ENCODE results near the gene CNN1. TPM values are rescaled to one million over a fixed set of nuclear protein-coding genes. Genes with fewer than 3 reads are reported as not detected.
A peak's percentile ranks its signal among the peaks of the same experiment; 100 is the strongest.

The CNN1 gene
- total and polyA plus RNA-seq, 9 of the 15 experiments (the other 6 are each of a cell fraction or from before 2014, with no cell fraction given) = 0.23 to 10.6 (median 5.2) TPM

DNA sequence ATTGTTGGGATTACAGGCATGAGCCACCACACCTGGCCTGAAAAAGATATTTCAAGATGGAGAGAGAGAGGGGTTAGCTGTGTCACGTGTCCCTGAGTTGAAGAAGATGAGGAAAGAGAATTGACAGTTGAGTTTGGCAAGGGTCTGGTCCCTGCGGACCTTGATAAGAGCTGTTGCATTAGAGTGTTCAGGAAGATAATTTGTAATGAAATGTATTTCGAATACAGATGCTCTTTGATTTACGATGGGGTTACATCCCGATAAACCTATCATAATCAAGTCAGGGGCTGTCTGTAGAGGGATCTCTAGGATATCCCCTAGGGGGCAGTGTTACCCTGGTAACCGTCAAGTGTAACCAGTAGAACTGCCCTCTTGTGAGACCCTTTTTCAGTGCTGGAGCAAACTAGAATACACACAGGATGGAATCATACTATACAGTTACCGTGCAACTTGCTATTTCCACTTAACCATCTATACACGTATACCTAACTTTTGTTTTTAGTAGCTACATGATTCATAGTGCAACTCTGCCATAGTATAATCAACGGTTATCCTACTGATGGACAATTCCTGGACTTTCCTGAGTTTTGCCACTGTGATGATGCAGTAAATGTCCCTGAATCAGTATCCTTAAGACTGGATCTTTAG is 21.9 kb downstream of the CNN1 start (continued):
- peak; percentile 89 for TF ChIP-seq FOXM1 (IDR thresholded peaks at IDR 0.05; ENCODE audit: low read depth)
- TF ChIP-seq FOXM1 (CRISPR knock-in tag; IDR thresholded peaks at IDR 0.05; ENCODE audit: low read depth) = no peak
- TF ChIP-seq ZBTB2 (IDR thresholded peaks at IDR 0.05) = peak; percentile 67; the same call in 1 of the 2 replicates
- TF ChIP-seq CC2D1A (IDR thresholded peaks at IDR 0.05) = peak; percentile 93
- TF ChIP-seq ZNF668 (CRISPR knock-in tag; IDR thresholded peaks at IDR 0.05) = no peak
- TF ChIP-seq TCF3 (CRISPR knock-in tag; IDR thresholded peaks at IDR 0.05) = peak; percentile 97
- peak; percentile 56; the same call in 1 of the 2 replicates for TF ChIP-seq CEBPG (CRISPR knock-in tag; IDR thresholded peaks at IDR 0.05)
- TF ChIP-seq CEBPG (tag; conservative IDR thresholded peaks at IDR 0.05 in 1 of 2, IDR thresholded peaks at IDR 0.05 in 1 of 2) = 0 out of 4 replicates have a peak, but pooled peaks of 1 of the 2 experiments have one; percentile 26
- no peak for TF ChIP-seq COPS2 (conservative IDR thresholded peaks at IDR 0.05)
- TF ChIP-seq ARNT (IDR thresholded peaks at IDR 0.05) = peak in 1 of 2 experiments; percentile 91; a peak in 2 of 4 replicates
- TF ChIP-seq NRF1 (conservative IDR thresholded peaks at IDR 0.05 in 1 of 2, IDR thresholded peaks at IDR 0.05 in 1 of 2) = no peak
- TF ChIP-seq BRD9 (IDR thresholded peaks at IDR 0.05; ENCODE audit: low read depth, partially characterized antibody) = peak; percentile 90
- no peak for TF ChIP-seq RBM22 (IDR thresholded peaks at IDR 0.05; ENCODE audit: low read depth, low read length, poor library complexity, severe bottlenecking)
- TF ChIP-seq TCFL5 (CRISPR knock-in tag; conservative IDR thresholded peaks at IDR 0.05) = no peak
- peak; percentile 98 for TF ChIP-seq EP300 (IDR thresholded peaks at IDR 0.05; ENCODE audit: low read length)
- TF ChIP-seq FOSL1 (tag; conservative IDR thresholded peaks at IDR 0.05) = peak; percentile 27; the same call in 1 of the 2 replicates
- TF ChIP-seq, protein P1, sequence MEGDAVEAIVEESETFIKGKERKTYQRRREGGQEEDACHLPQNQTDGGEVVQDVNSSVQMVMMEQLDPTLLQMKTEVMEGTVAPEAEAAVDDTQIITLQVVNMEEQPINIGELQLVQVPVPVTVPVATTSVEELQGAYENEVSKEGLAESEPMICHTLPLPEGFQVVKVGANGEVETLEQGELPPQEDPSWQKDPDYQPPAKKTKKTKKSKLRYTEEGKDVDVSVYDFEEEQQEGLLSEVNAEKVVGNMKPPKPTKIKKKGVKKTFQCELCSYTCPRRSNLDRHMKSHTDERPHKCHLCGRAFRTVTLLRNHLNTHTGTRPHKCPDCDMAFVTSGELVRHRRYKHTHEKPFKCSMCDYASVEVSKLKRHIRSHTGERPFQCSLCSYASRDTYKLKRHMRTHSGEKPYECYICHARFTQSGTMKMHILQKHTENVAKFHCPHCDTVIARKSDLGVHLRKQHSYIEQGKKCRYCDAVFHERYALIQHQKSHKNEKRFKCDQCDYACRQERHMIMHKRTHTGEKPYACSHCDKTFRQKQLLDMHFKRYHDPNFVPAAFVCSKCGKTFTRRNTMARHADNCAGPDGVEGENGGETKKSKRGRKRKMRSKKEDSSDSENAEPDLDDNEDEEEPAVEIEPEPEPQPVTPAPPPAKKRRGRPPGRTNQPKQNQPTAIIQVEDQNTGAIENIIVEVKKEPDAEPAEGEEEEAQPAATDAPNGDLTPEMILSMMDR (IDR thresholded peaks at IDR 0.05 in 2 of 3, conservative IDR thresholded peaks at IDR 0.05 in 1 of 3; ENCODE audit: insufficient read depth in 2 of 3, low read depth in 1 of 3, low read length in 3 of 3) = peak; percentile 88 to 96 (median 93)
- peak; percentile 92 for TF ChIP-seq NFIC (IDR thresholded peaks at IDR 0.05)
- peak; percentile 4 for TF ChIP-seq CHD1 (IDR thresholded peaks at IDR 0.05; ENCODE audit: low read length)
- peak; percentile 96 for TF ChIP-seq MECOM (CRISPR knock-in tag; IDR thresholded peaks at IDR 0.05)
- TF ChIP-seq CBX3 (IDR thresholded peaks at IDR 0.05; ENCODE audit: borderline replicate concordance in 1 of 2, low read length in 2 of 2) = no peak; a peak in 1 of 3 replicates
- TF ChIP-seq NCOA1 (IDR thresholded peaks at IDR 0.05; ENCODE audit: low read depth) = peak; percentile 82; the same call in 1 of the 2 replicates
- peak; percentile 60; the same call in 1 of the 2 replicates for TF ChIP-seq JUN (IDR thresholded peaks at IDR 0.05; ENCODE audit: borderline replicate concordance, low read depth, low read length)
- no peak for TF ChIP-seq JUN (CRISPR knock-in tag; IDR thresholded peaks at IDR 0.05; ENCODE audit: borderline replicate concordance)
- TF ChIP-seq SMARCE1 (IDR thresholded peaks at IDR 0.05) = peak; percentile 59
- peak; percentile 93 for TF ChIP-seq DPF2 (IDR thresholded peaks at IDR 0.05)
- peak; percentile 48; the same call in 1 of the 2 replicates for TF ChIP-seq SUPT5H (IDR thresholded peaks at IDR 0.05)
